Kidney capillary endothelial cell (primary cell): Measurements from ENCODE around the gene RBPJL.
A peak's percentile ranks its signal among the peaks of the same experiment; 100 is the strongest.
"Not testable (repeated sequence)": the region's sequence is repeated elsewhere in the genome, so short reads cannot be mapped to it uniquely, and the experiment has no call there.

Experiments
- DNase-seq: peaks from one replicate; pipeline ENCODE4 v3.0.0-alpha.2; 2018; ENCODE audit warnings: low spot score

The RBPJL gene

DNA sequence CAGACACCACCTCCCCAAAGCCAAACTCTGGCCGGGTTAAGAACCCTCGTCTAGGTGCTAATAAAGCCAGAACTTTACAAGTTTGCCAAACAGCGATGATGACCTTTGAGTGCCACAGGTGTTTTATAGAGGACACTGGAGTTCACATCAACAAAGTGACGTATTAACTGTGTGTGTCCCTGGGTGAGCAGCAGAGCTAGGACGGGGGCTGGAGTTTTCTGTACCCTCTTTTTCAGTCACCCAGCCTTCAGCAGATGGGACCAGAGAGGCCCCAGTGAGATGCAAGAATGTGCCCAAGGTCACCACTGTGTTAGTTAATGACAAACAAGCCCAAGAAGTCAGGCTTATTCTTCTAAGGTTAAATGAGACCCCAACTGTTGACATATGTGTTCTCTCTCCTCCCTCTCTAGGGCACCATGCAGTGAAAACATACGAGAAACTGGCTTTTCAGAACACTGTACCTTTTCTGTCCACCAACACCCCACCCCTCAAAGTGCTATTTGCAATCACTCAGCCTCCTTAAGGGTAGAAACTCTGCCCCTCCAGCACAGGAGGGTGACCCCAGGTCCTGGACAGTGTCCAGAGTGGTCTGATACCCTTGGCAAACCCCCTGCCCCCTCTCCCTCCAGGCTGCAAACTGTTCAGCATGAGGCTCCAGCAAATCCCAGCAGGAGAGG is 36.4 kb downstream of the RBPJL start:
- no peak for DNase-seq

DNA sequence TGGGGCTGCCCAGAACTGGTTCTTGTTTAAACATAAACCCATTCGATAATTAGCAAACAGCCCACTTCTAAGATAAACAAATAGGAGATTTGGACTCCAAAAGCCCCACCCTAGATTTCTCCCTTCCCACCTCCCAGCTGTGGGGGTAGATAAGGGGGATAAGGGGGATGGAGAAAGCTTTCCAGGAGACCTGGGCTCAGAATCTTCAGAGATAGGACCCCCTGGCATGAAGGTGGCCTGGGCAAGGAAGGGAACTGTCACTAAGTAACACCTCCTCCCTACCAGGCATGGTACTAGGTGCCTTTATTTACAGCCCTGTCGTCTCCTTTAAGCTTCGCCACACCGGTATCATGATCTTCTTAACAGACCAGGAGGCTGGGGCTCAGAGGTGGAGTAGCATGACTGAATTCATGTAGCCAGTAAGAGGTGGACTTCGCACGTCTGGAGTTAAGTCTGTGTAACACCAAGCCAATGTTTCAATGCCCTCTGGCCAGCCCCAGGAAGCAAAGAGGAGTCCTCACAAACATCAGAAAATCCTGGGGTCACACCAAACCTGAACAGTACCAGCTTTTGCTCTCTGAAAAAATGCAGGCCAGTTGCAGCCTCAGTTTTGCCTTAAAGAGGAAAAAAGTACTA is 37.0 kb downstream of the RBPJL start:
- DNase-seq: no peak

- DNase-seq: peak; percentile 76
Observed at GRCh38 chr20:45344168-45344860, 37.7 kb downstream of the RBPJL start.

GRCh38 chr20:45345104-45345936 is 38.7 kb downstream of the RBPJL start:
- no peak for DNase-seq

DNA sequence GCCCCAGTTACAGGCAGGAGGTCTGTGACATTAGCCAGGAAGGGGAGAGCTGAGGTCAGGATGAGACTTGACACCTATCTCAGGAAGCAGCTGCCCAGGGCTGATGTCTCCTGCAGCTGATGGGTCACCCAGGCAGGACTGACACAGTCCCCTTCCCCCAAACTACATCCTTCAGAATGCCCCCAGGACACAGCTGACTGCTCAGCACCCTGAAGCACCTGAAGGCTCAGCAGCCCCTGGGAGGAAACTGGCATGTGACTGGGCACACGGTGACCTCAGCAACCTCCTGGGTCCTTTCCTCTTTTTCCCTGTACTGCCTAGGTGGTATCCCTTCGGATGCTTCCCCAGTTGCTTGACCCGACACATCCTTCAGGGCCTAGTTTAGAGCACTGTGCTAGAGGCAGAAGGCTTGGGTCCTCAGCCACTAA is 39.7 kb downstream of the RBPJL start:
- DNase-seq: no peak

GRCh38 chr20:45346851-45347250 is 40.2 kb downstream of the RBPJL start:
- DNase-seq: no peak

- DNase-seq: no peak
Observed at GRCh38 chr20:45347297-45347935, 40.8 kb downstream of the RBPJL start.

GRCh38 chr20:45347936-45348778 is 41.5 kb downstream of the RBPJL start, which contains the start of gene SDC4:
Gene SDC4, minus strand, starts transcription at chr20:45348424. Its CDS starts 40 bp downstream, at chr20:45348384.
- no peak for DNase-seq

- no peak for DNase-seq
Observed at GRCh38 chr20:45350217-45350616, 43.6 kb downstream of the RBPJL start.

GRCh38 chr20:45350795-45351194 is 44.2 kb downstream of the RBPJL start:
- not testable (repeated sequence) for DNase-seq

GRCh38 chr20:45352729-45353128 is 46.1 kb downstream of the RBPJL start:
- no peak for DNase-seq

DNA sequence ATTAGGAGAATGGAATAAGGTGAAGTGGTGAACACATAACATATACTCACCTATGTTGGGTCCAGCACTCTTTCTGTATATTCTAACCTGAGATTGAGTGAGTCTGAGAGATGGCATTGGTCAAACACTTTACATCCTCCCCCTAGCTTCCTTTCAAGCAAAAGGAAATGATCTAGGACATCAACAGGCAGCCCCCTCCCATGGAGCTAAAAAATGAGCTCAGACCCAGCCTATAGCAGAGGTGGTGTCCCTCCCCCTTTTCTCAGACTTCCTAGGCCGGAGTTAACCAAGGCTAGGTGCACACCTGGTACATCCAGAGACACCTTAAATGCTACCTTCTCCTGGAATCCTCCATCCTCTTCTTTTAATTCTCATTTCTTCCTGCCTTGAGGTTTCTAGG is 47.1 kb downstream of the RBPJL start:
- DNase-seq: no peak

DNA sequence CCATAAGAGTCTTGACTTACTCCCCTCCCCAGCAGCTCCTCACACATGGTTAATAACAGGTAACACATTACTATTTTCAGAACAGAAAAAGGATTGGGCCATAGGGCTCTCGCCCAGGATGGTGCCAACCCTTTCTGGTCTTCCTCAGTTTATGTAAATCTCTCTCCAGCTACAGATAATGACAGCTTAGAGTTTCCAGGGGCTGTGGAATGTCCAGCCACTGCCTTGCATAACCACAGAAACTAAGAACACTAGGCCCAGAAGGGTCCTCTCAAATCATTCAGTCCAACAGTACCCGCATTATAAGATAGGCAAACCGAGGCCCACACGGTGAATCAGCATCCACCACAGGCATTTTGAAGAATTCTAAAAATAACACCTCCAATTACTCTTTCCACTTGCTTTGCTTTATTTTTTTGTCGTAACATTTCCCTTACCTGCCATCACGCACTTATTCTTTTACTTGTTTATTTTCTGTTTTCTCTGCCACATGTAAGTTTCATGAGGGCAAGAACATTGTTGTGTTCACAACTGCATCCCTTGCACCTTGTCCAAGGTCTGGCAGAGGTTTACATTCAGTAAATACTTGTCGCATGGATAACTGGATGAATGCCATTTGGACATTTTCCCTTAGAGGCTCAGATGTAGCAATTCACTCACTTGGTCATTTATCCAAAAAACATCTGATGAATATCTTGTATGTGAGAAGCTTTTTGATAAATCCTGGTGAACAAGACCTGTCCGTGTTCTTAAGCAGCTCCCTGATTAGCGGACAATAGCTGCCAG is 48.0 kb downstream of the RBPJL start:
- DNase-seq: no peak

GRCh38 chr20:45355209-45356084 is 48.8 kb downstream of the RBPJL start:
- no peak for DNase-seq

DNA sequence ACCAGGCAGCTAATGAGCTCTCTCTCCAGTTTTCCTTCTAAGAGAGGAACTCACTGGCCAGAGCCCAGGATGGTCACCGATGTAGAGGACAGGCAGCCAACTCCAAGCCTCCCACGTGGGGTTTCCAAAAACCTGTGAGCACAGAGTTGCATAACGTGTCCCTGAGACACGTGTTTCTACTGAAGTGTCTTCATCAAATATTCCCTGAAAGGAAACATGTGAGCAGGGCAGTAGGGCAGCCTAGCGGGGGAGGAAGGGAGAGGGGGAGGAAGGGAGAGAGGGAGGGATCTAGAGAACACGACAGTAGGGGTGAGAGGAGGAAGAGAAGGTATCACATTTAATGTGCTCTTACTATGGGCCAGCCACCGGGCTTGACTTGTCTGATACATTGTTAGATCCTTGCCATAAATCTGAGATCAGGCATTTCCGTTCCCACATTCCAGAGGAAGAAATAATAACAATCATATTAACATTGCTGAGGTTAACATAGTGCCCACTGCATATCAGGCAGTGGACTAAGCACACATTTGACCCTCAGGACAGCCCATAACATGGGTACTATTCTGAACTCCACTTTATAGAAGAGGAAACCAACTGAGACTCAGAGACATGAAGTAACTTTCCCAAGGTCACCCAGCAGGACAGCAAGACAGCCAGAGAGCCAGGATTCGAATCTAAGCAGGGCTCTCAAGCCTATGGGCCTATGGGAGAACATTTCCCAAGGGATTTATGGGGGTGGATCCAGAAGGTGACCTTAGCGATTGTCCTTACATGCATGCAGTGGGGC is 51.8 kb downstream of the RBPJL start:
- peak; percentile 62 for DNase-seq

GRCh38 chr20:45359069-45359405 is 52.4 kb downstream of the RBPJL start:
- DNase-seq: no peak

DNA sequence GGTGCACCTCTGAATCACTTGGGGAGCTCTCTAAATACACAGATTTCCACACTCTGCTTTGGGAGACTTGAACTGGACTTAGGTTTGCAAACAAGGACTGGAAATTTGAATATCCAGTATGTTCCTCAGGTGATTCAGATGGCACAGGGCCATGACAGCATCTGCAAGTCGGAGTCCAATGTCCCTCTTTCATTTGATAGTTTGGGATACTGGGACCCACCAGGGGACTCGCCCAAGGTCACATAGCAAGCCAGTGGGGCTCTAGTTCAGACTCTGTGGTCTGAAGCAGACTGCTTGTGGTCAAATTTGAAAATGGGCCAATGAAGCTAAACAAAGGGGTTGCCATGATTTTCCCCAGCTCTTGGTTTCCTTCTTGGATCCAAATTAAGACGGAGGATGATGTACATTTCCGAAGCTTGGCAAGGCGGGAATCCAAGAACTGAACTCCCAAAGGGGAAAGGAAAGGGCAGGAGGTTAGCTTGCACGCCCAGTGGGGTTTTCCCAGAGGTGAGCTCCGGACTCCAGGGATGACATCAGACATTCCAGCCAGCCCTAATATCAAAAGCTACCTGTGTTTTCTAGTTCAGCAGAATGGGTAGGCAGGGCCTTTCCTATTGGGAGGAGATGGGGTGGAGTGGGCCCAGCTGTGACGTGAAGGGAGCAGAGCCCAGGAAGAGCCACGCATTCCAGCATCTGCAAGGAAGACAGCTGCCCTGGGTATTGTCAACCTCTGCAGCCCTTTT is 52.9 kb downstream of the RBPJL start:
- DNase-seq: no peak

- DNase-seq: no peak
Observed at GRCh38 chr20:45361793-45362192, 55.2 kb downstream of the RBPJL start.
